Body of pancreas (tissue), 4 donors: Measurements from ENCODE around the gene TM4SF20.

Source experiments
- POLR2A ChIP-seq, 3 donors: fragments of 450-650 bp; IDR thresholded peaks; one replicate each; pipeline ENCODE4 v1.6.1; 2016; ENCODE audit warnings: antibody characterized with exemption in 3 of 3, mild to moderate bottlenecking in 2 of 3
- TF ChIP-seq, protein P1 (sequence below), 7 experiments: fragments of 450-650 bp in 4 of 7; fragments of 200-600 bp in 3 of 7; sonication (generic) in 3 of 7; IDR thresholded peaks; one replicate each; pipeline ENCODE4 v1.5.1; 2016 to 2019; ENCODE audit warnings: antibody characterized with exemption in 7 of 7

DNA sequence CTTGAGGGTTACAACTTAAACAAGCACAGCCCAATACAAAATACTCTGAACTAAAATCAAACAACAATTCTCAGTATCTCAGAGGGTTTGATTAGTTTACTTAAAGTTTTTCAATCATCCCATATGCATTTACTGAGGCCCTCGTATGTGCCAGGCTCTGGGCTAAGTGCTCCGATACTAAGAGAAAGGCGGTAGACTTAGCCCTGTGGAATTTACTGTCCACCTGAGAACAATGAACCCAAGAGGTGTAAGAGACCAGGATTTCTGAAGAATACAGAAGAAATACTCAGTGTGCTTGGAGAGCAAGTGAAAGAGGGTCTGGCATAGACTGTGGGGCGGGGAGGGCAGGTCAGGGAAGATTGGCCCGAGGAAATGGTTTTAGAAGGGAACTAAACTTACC lies 33.8 kb upstream of the TM4SF20 start:
- TF ChIP-seq, protein P1, sequence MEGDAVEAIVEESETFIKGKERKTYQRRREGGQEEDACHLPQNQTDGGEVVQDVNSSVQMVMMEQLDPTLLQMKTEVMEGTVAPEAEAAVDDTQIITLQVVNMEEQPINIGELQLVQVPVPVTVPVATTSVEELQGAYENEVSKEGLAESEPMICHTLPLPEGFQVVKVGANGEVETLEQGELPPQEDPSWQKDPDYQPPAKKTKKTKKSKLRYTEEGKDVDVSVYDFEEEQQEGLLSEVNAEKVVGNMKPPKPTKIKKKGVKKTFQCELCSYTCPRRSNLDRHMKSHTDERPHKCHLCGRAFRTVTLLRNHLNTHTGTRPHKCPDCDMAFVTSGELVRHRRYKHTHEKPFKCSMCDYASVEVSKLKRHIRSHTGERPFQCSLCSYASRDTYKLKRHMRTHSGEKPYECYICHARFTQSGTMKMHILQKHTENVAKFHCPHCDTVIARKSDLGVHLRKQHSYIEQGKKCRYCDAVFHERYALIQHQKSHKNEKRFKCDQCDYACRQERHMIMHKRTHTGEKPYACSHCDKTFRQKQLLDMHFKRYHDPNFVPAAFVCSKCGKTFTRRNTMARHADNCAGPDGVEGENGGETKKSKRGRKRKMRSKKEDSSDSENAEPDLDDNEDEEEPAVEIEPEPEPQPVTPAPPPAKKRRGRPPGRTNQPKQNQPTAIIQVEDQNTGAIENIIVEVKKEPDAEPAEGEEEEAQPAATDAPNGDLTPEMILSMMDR (IDR thresholded peaks at IDR 0.05) = no peak
- TF ChIP-seq POLR2A (IDR thresholded peaks at IDR 0.05) = no peak
